SK-N-SH treated with all-trans-retinoic acid at 6 μM for 48 hours (cell line): ENCODE measurements around the gene FCGBP.

Experiments
- ATAC-seq: fragments of 200-7000 bp; cut with Tn5 transposase; 3 replicates; pipeline ENCODE4 v1.9.1; 2020; ENCODE audit warnings: mild to moderate bottlenecking, moderate library complexity
- ARNTL ChIP-seq: fragments of 450-650 bp; formaldehyde crosslinking; IDR thresholded peaks from 2 replicates; pipeline ENCODE4 v1.5.0; 2020; ENCODE audit warnings: low read depth, mild to moderate bottlenecking, moderate library complexity, borderline replicate concordance
- BACH2 ChIP-seq: fragments of 250-450 bp; sonication (Bioruptor Pico); IDR thresholded peaks from 2 replicates; pipeline ENCODE4 v1.9.0; 2021; ENCODE audit warnings: mild to moderate bottlenecking, borderline replicate concordance
- CREB5 ChIP-seq: fragments of 250-450 bp; sonication (Bioruptor Pico); IDR thresholded peaks from 2 replicates; pipeline ENCODE4 v1.5.1; 2020; ENCODE audit warnings: low read depth, mild to moderate bottlenecking, moderate library complexity
- CSDC2 ChIP-seq: fragments of 250-450 bp; sonication (Bioruptor Pico); IDR thresholded peaks from 2 replicates; pipeline ENCODE4 v1.5.0; 2020; ENCODE audit warnings: mild to moderate bottlenecking, moderate library complexity
- CSRNP3 ChIP-seq: fragments of 250-450 bp; sonication (Bioruptor Pico); IDR thresholded peaks from 2 replicates; pipeline ENCODE4 v1.5.1; 2021; ENCODE audit warnings: mild to moderate bottlenecking, moderate library complexity
- ESRRG ChIP-seq: fragments of 250-450 bp; sonication (Bioruptor Pico); IDR thresholded peaks from 2 replicates; pipeline ENCODE4 v1.6.1; 2021; ENCODE audit warnings: mild to moderate bottlenecking
- GLIS3 ChIP-seq: fragments of 250-450 bp; sonication (Bioruptor Pico); IDR thresholded peaks from 2 replicates; pipeline ENCODE4 v1.5.0; 2020; ENCODE audit warnings: mild to moderate bottlenecking, moderate library complexity
- ISL1 ChIP-seq: fragments of 250-450 bp; sonication (Bioruptor Pico); IDR thresholded peaks from 2 replicates; pipeline ENCODE4 v2.1.2; 2022; ENCODE audit warnings: mild to moderate bottlenecking, moderate library complexity
- PATZ1 ChIP-seq: fragments of 250-450 bp; sonication (Bioruptor Pico); IDR thresholded peaks from 2 replicates; pipeline ENCODE4 v1.8.0; 2020; ENCODE audit warnings: mild to moderate bottlenecking, moderate library complexity, borderline replicate concordance
- POU6F1 ChIP-seq: fragments of 250-450 bp; sonication (Bioruptor Pico); IDR thresholded peaks from 2 replicates; pipeline ENCODE4 v1.8.0; 2021; ENCODE audit warnings: low read depth, mild to moderate bottlenecking, moderate library complexity, borderline replicate concordance
- RARB ChIP-seq: fragments of 250-450 bp; sonication (Bioruptor Pico); IDR thresholded peaks from 2 replicates; pipeline ENCODE4 v1.8.0; 2021; ENCODE audit warnings: mild to moderate bottlenecking, moderate library complexity
- SNAI2 ChIP-seq: fragments of 250-450 bp; sonication (Bioruptor Pico); IDR thresholded peaks from 2 replicates; pipeline ENCODE4 v1.5.0; 2020; ENCODE audit warnings: mild to moderate bottlenecking, moderate library complexity
- TOX ChIP-seq: fragments of 250-450 bp; sonication (Bioruptor Pico); IDR thresholded peaks from 2 replicates; pipeline ENCODE4 v1.8.0; 2021; ENCODE audit warnings: mild to moderate bottlenecking, moderate library complexity, borderline replicate concordance
- TSHZ2 ChIP-seq: fragments of 250-450 bp; sonication (Bioruptor Pico); IDR thresholded peaks from 2 replicates; pipeline ENCODE4 v1.5.0; 2020; ENCODE audit warnings: mild to moderate bottlenecking, moderate library complexity
- ZC3H10 ChIP-seq: fragments of 250-450 bp; sonication (Bioruptor Pico); IDR thresholded peaks from 2 replicates; pipeline ENCODE4 v1.5.1; 2021; ENCODE audit warnings: mild to moderate bottlenecking, moderate library complexity
- ZFP3 ChIP-seq: fragments of 250-450 bp; sonication (Bioruptor Pico); IDR thresholded peaks from 2 replicates; pipeline ENCODE4 v1.5.0; 2020; ENCODE audit warnings: mild to moderate bottlenecking, moderate library complexity
- ZFP30 ChIP-seq: fragments of 450-650 bp; formaldehyde crosslinking; IDR thresholded peaks from 2 replicates; pipeline ENCODE4 v1.5.0; 2022; ENCODE audit warnings: mild to moderate bottlenecking, moderate library complexity
- ZNF70 ChIP-seq: fragments of 450-650 bp; formaldehyde crosslinking; IDR thresholded peaks from 2 replicates; pipeline ENCODE4 v1.5.0; 2020; ENCODE audit warnings: mild to moderate bottlenecking, moderate library complexity
- ZNF8 ChIP-seq: fragments of 450-650 bp; formaldehyde crosslinking; IDR thresholded peaks from 2 replicates; pipeline ENCODE4 v1.5.0; 2020; ENCODE audit warnings: mild to moderate bottlenecking, moderate library complexity

Gene FCGBP

GRCh38 chr19:39915101-39915847, 19.2 kb downstream of the FCGBP start:
- TF ChIP-seq ZNF8 (no peak), ZFP3 (no peak)
- ATAC-seq: no peak

GRCh38 chr19:39913682-39914333, 20.6 kb downstream of the FCGBP start:
- no peak for ATAC-seq
- TF ChIP-seq ZC3H10 (CRISPR knock-in tag) (no peak), PATZ1 (CRISPR knock-in tag) (no peak), ZFP30 (no peak), CSDC2 (CRISPR knock-in tag) (no peak), ZNF70 (CRISPR knock-in tag) (no peak), GLIS3 (no peak), ISL1 (CRISPR knock-in tag) (no peak), ZFP3 (no peak), ESRRG (no peak), CSRNP3 (CRISPR knock-in tag) (no peak), TOX (no peak), RARB (CRISPR knock-in tag) (no peak), TSHZ2 (CRISPR knock-in tag) (no peak), BACH2 (CRISPR knock-in tag) (no peak)

- ATAC-seq: no peak
- TF ChIP-seq ARNTL (CRISPR knock-in tag) (no peak), ZNF8 (no peak), RARB (CRISPR knock-in tag) (no peak), TOX (no peak), TSHZ2 (CRISPR knock-in tag) (no peak), ESRRG (no peak), CSRNP3 (CRISPR knock-in tag) (no peak), GLIS3 (no peak), SNAI2 (no peak), PATZ1 (CRISPR knock-in tag) (no peak), CSDC2 (CRISPR knock-in tag) (no peak), ZNF70 (CRISPR knock-in tag) (no peak), ZC3H10 (CRISPR knock-in tag) (no peak), ZFP3 (no peak), ZFP30 (no peak), POU6F1 (no peak), CREB5 (CRISPR knock-in tag) (no peak)
These were observed 25.6 kb downstream of the FCGBP start for GRCh38 chr19:39908803-39909202.
